Natural killer cell (primary cell): ENCODE data around the gene NUP54. TPM values are rescaled to one million over a fixed set of nuclear protein-coding genes. Genes with fewer than 3 reads are reported as not detected.

ENCODE experiments used
- ATAC-seq, 3 donors: fragments of 150-1000 bp in 2 of 3; fragments of 200-7000 bp in 1 of 3; cut with Tn5 transposase; 1 replicate in 1 of 3; 2 replicates in 2 of 3; pipeline ENCODE4 v1.10.0; 2021; ENCODE audit warnings: mild to moderate bottlenecking in 2 of 3, moderate library complexity in 2 of 3
- DNase-seq, 2 donors: peaks; one replicate each; pipeline versions ENCODE4 v3.0.0 to v3.0.0-alpha.2; 2013 to 2021; ENCODE audit warnings: mixed read lengths in 1 of 2
- H3K27ac ChIP-seq: one replicate; pipeline ENCODE4 v1.5.1; 2013; ENCODE audit warnings: mild to moderate bottlenecking, low read length
- H3K27me3 ChIP-seq: one replicate; pipeline ENCODE4 v1.6.1; 2013; ENCODE audit warnings: low read length; ENCODE audit not compliant: control insufficient read depth, insufficient read depth
- H3K36me3 ChIP-seq: one replicate; pipeline ENCODE4 v1.6.1; 2013; ENCODE audit warnings: low read length; ENCODE audit not compliant: control insufficient read depth, insufficient read depth
- H3K4me1 ChIP-seq: one replicate; pipeline ENCODE4 v1.6.1; 2013; ENCODE audit warnings: low read length; ENCODE audit not compliant: control insufficient read depth, insufficient read depth
- H3K4me3 ChIP-seq: one replicate; pipeline ENCODE4 v1.5.1; 2013; ENCODE audit warnings: low read length
- H3K9me3 ChIP-seq: one replicate; pipeline ENCODE4 v1.6.1; 2013; ENCODE audit warnings: low read length; ENCODE audit not compliant: control insufficient read depth, insufficient read depth
- H3K27ac Mint-ChIP-seq, 2 donors: one replicate each; pipeline ENCODE4 v1.8.0; 2022; ENCODE audit warnings: mild to moderate bottlenecking in 2 of 2, mixed read lengths in 2 of 2, moderate library complexity in 1 of 2
- H3K27me3 Mint-ChIP-seq, 2 donors: one replicate each; pipeline ENCODE4 v1.8.0; 2022; ENCODE audit warnings: low read depth in 2 of 2, mixed read lengths in 2 of 2
- H3K36me3 Mint-ChIP-seq: one replicate; pipeline ENCODE4 v1.8.0; 2022; ENCODE audit warnings: mixed read lengths
- H3K4me1 Mint-ChIP-seq, 2 donors: one replicate each; pipeline ENCODE4 v1.8.0; 2022; ENCODE audit warnings: mixed read lengths in 2 of 2
- H3K4me3 Mint-ChIP-seq: one replicate; pipeline ENCODE4 v1.8.0; 2022; ENCODE audit warnings: mild to moderate bottlenecking, moderate library complexity, mixed read lengths
- H3K9me3 Mint-ChIP-seq, 2 donors: one replicate each; pipeline ENCODE4 v1.8.0; 2022; ENCODE audit warnings: mixed read lengths in 2 of 2
- WGBS: methylation state at CpG from one replicate; pipeline ENCODE4 v1.1.7; 2013; ENCODE audit warnings: missing lambda C conversion rate; ENCODE audit not compliant: insufficient coverage; 5-methylcytosine and 5-hydroxymethylcytosine counted together
- intact Hi-C: fragments of 100-400 bp; cut with micrococcal nuclease; formaldehyde crosslinking; loops from one replicate; pipeline ENCODE4 v1.14.2; 2022
- total RNA-seq, 4 donors: library from RNA; stranded (reverse); fragments of 120-200 nt in 1 of 4; gene quantifications; one replicate each; pipeline versions ENCODE4 v1.2.3 to v1.2.4, GENCODE V29; 2013 to 2022
- TF ChIP-seq, protein P1 (sequence below): fragments of 200-600 bp; IDR thresholded peaks from one replicate; pipeline ENCODE4 v1.8.0; 2022; ENCODE audit warnings: antibody characterized with exemption

Gene NUP54
- total RNA-seq, 3 donors from 2014 or later (not counting 1 experiment from before 2014, with no cell fraction given) = 102 to 114 (median 108) TPM

DNA sequence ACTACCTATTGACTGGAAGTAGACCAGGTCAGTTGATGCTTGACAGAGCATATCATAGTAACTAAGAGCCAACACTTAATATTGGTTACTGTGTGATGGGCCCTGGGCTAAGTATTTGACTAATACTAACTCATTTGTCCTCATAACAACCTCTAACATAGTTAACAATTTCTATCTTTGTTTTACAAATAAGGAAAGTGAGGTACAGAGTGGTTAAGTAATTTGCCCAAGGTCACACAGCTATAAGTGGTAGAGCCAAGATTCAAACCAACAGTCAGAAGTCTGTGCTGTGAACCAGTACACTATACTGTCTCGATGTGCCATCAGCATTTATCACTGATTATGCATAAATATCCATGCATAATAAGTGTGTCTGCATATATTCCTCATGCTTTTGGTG lies 27.1 kb upstream of the NUP54 start:
- H3K36me3 Mint-ChIP-seq = no peaks in the 10 kb centered on the region
- Histone ChIP-seq H3K27me3 (no peaks in the 10 kb centered on the region), H3K4me1 (no peaks in the 10 kb centered on the region)

DNA sequence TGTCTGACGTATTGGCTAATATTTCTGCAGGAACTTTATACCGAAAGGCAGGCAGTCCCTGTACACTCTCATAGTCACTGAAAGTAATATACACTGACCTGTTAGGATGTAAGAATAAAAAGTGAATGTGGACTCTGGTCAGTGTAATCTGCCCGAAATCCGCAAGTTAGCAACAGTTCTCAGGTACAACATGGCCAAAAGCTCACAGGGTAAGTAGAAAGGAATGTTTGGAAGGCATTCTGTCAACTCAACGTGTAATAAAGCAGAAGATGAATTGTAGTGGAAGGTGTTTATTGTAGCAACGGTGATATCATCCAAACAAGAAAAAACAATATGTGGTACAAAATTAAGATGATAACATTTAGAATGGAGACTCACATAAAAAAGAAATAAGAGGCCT lies 26.0 kb upstream of the NUP54 start:
- no peaks in the 10 kb centered on the region for H3K9me3 ChIP-seq
- no peak overlapping the region for H3K27ac Mint-ChIP-seq
- no peaks in the 10 kb centered on the region for H3K9me3 Mint-ChIP-seq
- peaks cover 21% of the 10 kb centered on the region for H3K36me3 ChIP-seq
- DNase-seq (no peak), ATAC-seq (no peak)
- TF ChIP-seq, protein P1, sequence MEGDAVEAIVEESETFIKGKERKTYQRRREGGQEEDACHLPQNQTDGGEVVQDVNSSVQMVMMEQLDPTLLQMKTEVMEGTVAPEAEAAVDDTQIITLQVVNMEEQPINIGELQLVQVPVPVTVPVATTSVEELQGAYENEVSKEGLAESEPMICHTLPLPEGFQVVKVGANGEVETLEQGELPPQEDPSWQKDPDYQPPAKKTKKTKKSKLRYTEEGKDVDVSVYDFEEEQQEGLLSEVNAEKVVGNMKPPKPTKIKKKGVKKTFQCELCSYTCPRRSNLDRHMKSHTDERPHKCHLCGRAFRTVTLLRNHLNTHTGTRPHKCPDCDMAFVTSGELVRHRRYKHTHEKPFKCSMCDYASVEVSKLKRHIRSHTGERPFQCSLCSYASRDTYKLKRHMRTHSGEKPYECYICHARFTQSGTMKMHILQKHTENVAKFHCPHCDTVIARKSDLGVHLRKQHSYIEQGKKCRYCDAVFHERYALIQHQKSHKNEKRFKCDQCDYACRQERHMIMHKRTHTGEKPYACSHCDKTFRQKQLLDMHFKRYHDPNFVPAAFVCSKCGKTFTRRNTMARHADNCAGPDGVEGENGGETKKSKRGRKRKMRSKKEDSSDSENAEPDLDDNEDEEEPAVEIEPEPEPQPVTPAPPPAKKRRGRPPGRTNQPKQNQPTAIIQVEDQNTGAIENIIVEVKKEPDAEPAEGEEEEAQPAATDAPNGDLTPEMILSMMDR = no peak
- 99% methylated on average over 5 of the region's 6 CpGs for WGBS
- intact Hi-C loops = no loop called here
- no peaks in the 10 kb centered on the region for H3K27me3 ChIP-seq
- no peaks in the 10 kb centered on the region for H3K27me3 Mint-ChIP-seq
- H3K4me1 Mint-ChIP-seq = peaks cover 0 to 8% of the 10 kb centered on the region in 2 donors
- no peaks in the 10 kb centered on the region for H3K36me3 Mint-ChIP-seq
- H3K27ac ChIP-seq = no peak overlapping the region
- no peak overlapping the region for H3K4me3 Mint-ChIP-seq
- no peak overlapping the region for H3K4me3 ChIP-seq
- H3K4me1 ChIP-seq = no peaks in the 10 kb centered on the region

More for the DNA sequence above, 27.1 kb upstream of the NUP54 start:
- Histone ChIP-seq H3K4me3 (no peak overlapping the region), H3K9me3 (no peaks in the 10 kb centered on the region), H3K27ac (no peak overlapping the region), H3K36me3 (peaks cover 21% of the 10 kb centered on the region)
- Mint-ChIP-seq H3K4me3 (no peak overlapping the region), H3K27me3 (no peaks in the 10 kb centered on the region), H3K27ac (no peak overlapping the region), H3K9me3 (no peaks in the 10 kb centered on the region), H3K4me1 (peaks cover 0 to 8% of the 10 kb centered on the region in 2 donors)
- intact Hi-C loops = no loop called here
- 100% methylated on average over 1 of the region's 1 CpG for WGBS
- ATAC-seq = no peak
- TF ChIP-seq, protein P1 = no peak
- no peak for DNase-seq

DNA sequence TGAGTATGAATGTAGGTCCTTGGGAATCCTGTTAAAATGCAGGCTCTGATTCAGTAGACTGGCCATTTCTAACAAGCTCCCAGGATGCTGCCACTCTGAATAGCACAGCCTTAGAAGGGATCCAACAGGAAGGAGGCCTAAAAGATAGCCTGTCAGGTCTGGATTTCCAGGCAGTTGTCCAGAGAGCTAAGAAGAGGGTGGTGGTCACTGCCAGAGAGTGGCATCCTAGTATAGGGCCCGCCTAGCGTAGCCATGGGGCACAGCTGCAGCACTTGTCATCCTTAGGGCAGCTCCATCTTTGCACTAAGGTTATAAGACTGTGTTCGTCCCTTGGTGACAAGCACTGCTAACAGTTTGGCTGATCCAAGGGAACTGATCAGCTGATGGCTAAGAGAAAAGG lies 20.5 kb upstream of the NUP54 start:
- ATAC-seq (no peak), DNase-seq (no peak)
- no peaks in the 10 kb centered on the region for H3K27me3 Mint-ChIP-seq
- WGBS = 100% methylated on average over 3 of the region's 3 CpGs
- no peaks in the 10 kb centered on the region for H3K4me1 ChIP-seq
- no peaks in the 10 kb centered on the region for H3K4me1 Mint-ChIP-seq
- H3K27ac Mint-ChIP-seq = no peak overlapping the region
- peaks cover 12% of the 10 kb centered on the region for H3K36me3 Mint-ChIP-seq
- intact Hi-C loops = no loop called here
- H3K9me3 ChIP-seq = no peaks in the 10 kb centered on the region
- no peaks in the 10 kb centered on the region for H3K27me3 ChIP-seq
- no peak overlapping the region for H3K27ac ChIP-seq
- H3K9me3 Mint-ChIP-seq = no peaks in the 10 kb centered on the region
- no peak overlapping the region for H3K4me3 ChIP-seq
- no peak overlapping the region for H3K4me3 Mint-ChIP-seq
- TF ChIP-seq, protein P1 = no peak
- peaks cover 25% of the 10 kb centered on the region for H3K36me3 ChIP-seq

DNA sequence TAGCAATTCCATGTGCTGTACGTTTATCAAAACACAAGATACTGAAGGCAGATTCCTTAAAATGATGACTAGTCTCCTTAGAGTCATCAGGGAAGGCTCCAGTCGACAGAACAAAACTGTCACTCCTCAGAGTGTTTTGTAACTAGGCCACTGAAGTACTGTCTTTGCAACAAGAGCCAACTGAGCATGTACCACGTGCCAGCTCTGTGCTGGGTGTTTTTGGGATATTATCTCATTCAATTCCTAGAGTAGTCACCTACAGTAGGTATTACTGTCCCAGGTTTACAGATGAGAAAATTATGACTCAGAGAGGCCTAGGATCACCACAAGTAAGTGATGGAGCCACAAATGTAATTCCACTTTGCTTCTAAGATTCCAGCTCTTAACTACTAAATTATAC lies 18.3 kb upstream of the NUP54 start:
- Histone ChIP-seq H3K36me3 (peaks cover 25% of the 10 kb centered on the region), H3K4me3 (no peak overlapping the region)
- TF ChIP-seq, protein P1 = no peak

More for the DNA sequence above, 18.3 kb upstream of the NUP54 start:
- 91% methylated on average over 3 of the region's 3 CpGs for WGBS
- H3K4me1 Mint-ChIP-seq = no peaks in the 10 kb centered on the region
- no peaks in the 10 kb centered on the region for H3K27me3 ChIP-seq
- H3K27ac Mint-ChIP-seq = no peak overlapping the region
- ATAC-seq = no peak
- H3K9me3 Mint-ChIP-seq = no peaks in the 10 kb centered on the region
- intact Hi-C loops = no loop called here
- no peaks in the 10 kb centered on the region for H3K9me3 ChIP-seq
- no peak overlapping the region for H3K27ac ChIP-seq
- H3K4me3 Mint-ChIP-seq = no peak overlapping the region
- H3K27me3 Mint-ChIP-seq = no peaks in the 10 kb centered on the region
- H3K36me3 Mint-ChIP-seq = peaks cover 12% of the 10 kb centered on the region
- no peak for DNase-seq
- H3K4me1 ChIP-seq = no peaks in the 10 kb centered on the region
